ENCODE data around the gene HYAL3. TPM values are rescaled to one million over a fixed set of nuclear protein-coding genes. Genes with fewer than 3 reads are reported as not detected.

Gene HYAL3
- total RNA-seq, 2 experiments from 2014 or later, result 2.7 to 3.5 TPM

DNA sequence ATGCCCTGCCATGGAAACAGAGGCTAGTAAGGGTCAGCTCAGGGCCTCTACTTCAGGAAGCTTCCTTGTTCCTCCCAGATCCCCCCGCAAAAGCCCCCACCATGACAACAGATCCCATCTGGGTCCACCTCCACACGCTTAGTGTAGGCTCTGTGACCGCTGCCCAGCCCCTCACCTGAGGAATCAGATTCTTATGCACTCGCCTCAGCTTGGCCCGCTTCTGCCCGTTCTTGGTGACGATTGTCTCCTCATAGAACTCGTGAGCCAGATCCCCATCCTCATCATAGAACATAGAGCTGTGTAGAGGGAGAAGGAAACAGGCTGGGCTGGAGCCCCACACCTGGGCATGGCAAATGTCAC lies 27.0 kb upstream of the HYAL3 start:
- DNase-seq (ENCODE audit: low spot score), result no peak
- Histone ChIP-seq H3K9me2 (ENCODE audit: insufficient read depth, low read length) (no peaks in the 10 kb centered on the region), H3K36me3 (ENCODE audit: insufficient read depth, low read length) (peaks cover 39% of the 10 kb centered on the region), H4K20me1 (ENCODE audit: insufficient read depth, low read length) (no peaks in the 10 kb centered on the region), H3K27ac (ENCODE audit: low read depth, low read length, poor library complexity, severe bottlenecking) (no peak overlapping the region), H3K4me2 (ENCODE audit: low read length) (no peak overlapping the region), H3K4me1 (ENCODE audit: insufficient read depth, low read length, poor library complexity, severe bottlenecking) (peaks cover 20% of the 10 kb centered on the region), H3K4me3 (ENCODE audit: low read depth, low read length, poor library complexity, severe bottlenecking) (no peak overlapping the region), H3K79me2 (ENCODE audit: insufficient read depth, low read depth, low read length) (peaks cover 12% of the 10 kb centered on the region; the same call in 1 of the 2 replicates), H3K9me3 (ENCODE audit: low read length) (no peaks in the 10 kb centered on the region), H2AFZ (ENCODE audit: low read length) (no peak overlapping the region)
- CTCF ChIA-PET (ENCODE audit: unreplicated experiment), result no interaction called here
- TF ChIP-seq EZH2phosphoT487 (IDR thresholded peaks at IDR 0.05; ENCODE audit: borderline replicate concordance, low read depth, low read length) (no peak), CTCF (conservative IDR thresholded peaks at IDR 0.05; ENCODE audit: low read length) (no peak)
- intact Hi-C loops (cut with micrococcal nuclease; ENCODE audit: unreplicated experiment), result no loop called here
- no TSS peak for BruUV-seq (replicated peaks)
- POLR2A ChIA-PET, result no interaction called here

GRCh38 chr3:50325497-50326181 lies 26.4 kb upstream of the HYAL3 start:
- Histone ChIP-seq H3K79me2 (ENCODE audit: insufficient read depth, low read depth, low read length) (peaks cover 12% of the 10 kb centered on the region; the same call in 1 of the 2 replicates), H3K36me3 (ENCODE audit: insufficient read depth, low read length) (peaks cover 33% of the 10 kb centered on the region), H3K4me1 (ENCODE audit: insufficient read depth, low read length, poor library complexity, severe bottlenecking) (peaks cover 20% of the 10 kb centered on the region), H3K9me2 (ENCODE audit: insufficient read depth, low read length) (no peaks in the 10 kb centered on the region), H3K4me2 (ENCODE audit: low read length) (no peak overlapping the region), H3K9me3 (ENCODE audit: low read length) (no peaks in the 10 kb centered on the region), H3K27ac (ENCODE audit: low read depth, low read length, poor library complexity, severe bottlenecking) (no peak overlapping the region), H2AFZ (ENCODE audit: low read length) (no peak overlapping the region), H3K4me3 (ENCODE audit: low read depth, low read length, poor library complexity, severe bottlenecking) (no peak overlapping the region), H4K20me1 (ENCODE audit: insufficient read depth, low read length) (no peaks in the 10 kb centered on the region)
- ChIA-PET POLR2A (no interaction called here), CTCF (ENCODE audit: unreplicated experiment) (no interaction called here)
- BruUV-seq (replicated peaks), result no TSS peak
- intact Hi-C loops (cut with micrococcal nuclease; ENCODE audit: unreplicated experiment), result no loop called here
- TF ChIP-seq CTCF (conservative IDR thresholded peaks at IDR 0.05; ENCODE audit: low read length), result no peak
- TF ChIP-seq EZH2phosphoT487 (IDR thresholded peaks at IDR 0.05; ENCODE audit: borderline replicate concordance, low read depth, low read length), result no peak
- no peak for DNase-seq (ENCODE audit: low spot score)

- ChIA-PET CTCF (ENCODE audit: unreplicated experiment) (no interaction called here), POLR2A (no interaction called here)
- Histone ChIP-seq H3K4me2 (ENCODE audit: low read length) (no peak overlapping the region), H3K27ac (ENCODE audit: low read depth, low read length, poor library complexity, severe bottlenecking) (no peak overlapping the region), H4K20me1 (ENCODE audit: insufficient read depth, low read length) (no peaks in the 10 kb centered on the region), H3K4me1 (ENCODE audit: insufficient read depth, low read length, poor library complexity, severe bottlenecking) (peaks cover 25% of the 10 kb centered on the region), H3K9me2 (ENCODE audit: insufficient read depth, low read length) (no peaks in the 10 kb centered on the region), H3K79me2 (ENCODE audit: insufficient read depth, low read depth, low read length) (peaks cover 12% of the 10 kb centered on the region; the same call in 1 of the 2 replicates), H3K36me3 (ENCODE audit: insufficient read depth, low read length) (peaks cover 28% of the 10 kb centered on the region), H2AFZ (ENCODE audit: low read length) (no peak overlapping the region), H3K4me3 (ENCODE audit: low read depth, low read length, poor library complexity, severe bottlenecking) (no peak overlapping the region), H3K9me3 (ENCODE audit: low read length) (no peaks in the 10 kb centered on the region)
- TF ChIP-seq CTCF (conservative IDR thresholded peaks at IDR 0.05; ENCODE audit: low read length) (no peak), EZH2phosphoT487 (IDR thresholded peaks at IDR 0.05; ENCODE audit: borderline replicate concordance, low read depth, low read length) (no peak)
- no peak for DNase-seq (ENCODE audit: low spot score)
- BruUV-seq (replicated peaks), result no TSS peak
- intact Hi-C loops (cut with micrococcal nuclease; ENCODE audit: unreplicated experiment), result no loop called here
These were observed 25.9 kb upstream of the HYAL3 start for GRCh38 chr3:50325113-50325480.
